OCI-LY7 (cell line): Measurements from ENCODE around the gene FRMD3. TPM values are rescaled to one million over a fixed set of nuclear protein-coding genes. Genes with fewer than 3 reads are reported as not detected.

Experiments used
- BruUV-seq: library from RNA; stranded (reverse); fragments of 400-500 nt; replicated peaks from 2 replicates; lab custom pipeline; 2021; lab: Mats Ljungman, UMichigan
- CTCF ChIA-PET: fragments of 300-600 bp; sonication (Branson Sonifier 250); formaldehyde crosslinking; loops from one replicate; lab custom pipeline; 2022; ENCODE audit warnings: antibody characterized with exemption; ENCODE audit not compliant: unreplicated experiment; lab: Charles Lee
- POLR2A ChIA-PET: fragments of 300-600 bp; sonication (Branson Sonifier 250); formaldehyde crosslinking; loops from one replicate; lab custom pipeline; 2022; ENCODE audit warnings: antibody characterized with exemption; lab: Charles Lee
- DNase-seq: peaks from one replicate; pipeline ENCODE4 v3.0.0-alpha.2; 2015; ENCODE audit warnings: low spot score
- H2AFZ ChIP-seq: fragments of 200-600 bp; sonication (generic), shearing (Covaris generic); 2 replicates; pipeline ENCODE4 v1.6.1; 2014; ENCODE audit warnings: mild to moderate bottlenecking, antibody characterized with exemption, low read length, moderate library complexity
- H3K27ac ChIP-seq: fragments of 200-600 bp; sonication (generic); 2 replicates; pipeline ENCODE4 v1.5.1; 2014; ENCODE audit warnings: mixed run types, low read depth, mild to moderate bottlenecking, moderate library complexity, low read length, inconsistent platforms; ENCODE audit not compliant: poor library complexity, severe bottlenecking
- H3K36me3 ChIP-seq: fragments of 200-600 bp; sonication (generic); 2 replicates; pipeline ENCODE4 v1.6.1; 2014; ENCODE audit warnings: mild to moderate bottlenecking, antibody characterized with exemption, low read length, moderate library complexity, mixed read lengths; ENCODE audit not compliant: insufficient read depth
- H3K4me1 ChIP-seq: fragments of 200-600 bp; sonication (generic); 2 replicates; pipeline ENCODE4 v1.5.1; 2014; ENCODE audit warnings: mild to moderate bottlenecking, low read length; ENCODE audit not compliant: insufficient read depth, poor library complexity, severe bottlenecking
- H3K4me2 ChIP-seq: fragments of 200-600 bp; sonication (generic); 2 replicates; pipeline ENCODE4 v1.6.1; 2014; ENCODE audit warnings: mild to moderate bottlenecking, low read length
- H3K4me3 ChIP-seq: fragments of 200-600 bp; sonication (generic); 2 replicates; pipeline ENCODE4 v1.5.1; 2014; ENCODE audit warnings: mild to moderate bottlenecking, low read depth, low read length; ENCODE audit not compliant: poor library complexity, severe bottlenecking
- H3K79me2 ChIP-seq: fragments of 200-600 bp; sonication (generic); 2 replicates; pipeline ENCODE4 v1.6.1; 2016; ENCODE audit warnings: low read depth, mild to moderate bottlenecking, low read length, moderate library complexity, mixed read lengths; ENCODE audit not compliant: insufficient read depth
- H3K9me2 ChIP-seq: fragments of 200-600 bp; sonication (generic); 2 replicates; pipeline ENCODE4 v1.6.1; 2016; ENCODE audit warnings: mild to moderate bottlenecking, low read length, mixed read lengths; ENCODE audit not compliant: insufficient read depth
- H3K9me3 ChIP-seq: fragments of 200-600 bp; sonication (generic); 2 replicates; pipeline ENCODE4 v1.6.1; 2014; ENCODE audit warnings: mild to moderate bottlenecking, mixed run types, low read length, mixed read lengths
- H4K20me1 ChIP-seq: fragments of 200-600 bp; sonication (generic); 2 replicates; pipeline ENCODE4 v1.6.1; 2014; ENCODE audit warnings: mild to moderate bottlenecking, antibody characterized with exemption, low read length, moderate library complexity, mixed read lengths; ENCODE audit not compliant: insufficient read depth
- EZH2phosphoT487 ChIP-seq: fragments of 200-600 bp; sonication (generic); IDR thresholded peaks from 2 replicates; pipeline ENCODE4 v1.6.1; 2018; ENCODE audit warnings: low read depth, borderline replicate concordance, mild to moderate bottlenecking, mixed run types, antibody characterized with exemption, low read length, moderate library complexity, mixed read lengths
- intact Hi-C: fragments of 100-400 bp; cut with micrococcal nuclease; formaldehyde crosslinking; loops from one replicate; pipeline ENCODE4 v1.10.0; 2022; ENCODE audit not compliant: unreplicated experiment
- total RNA-seq, 2 experiments: library from RNA; depleted of rRNA in 1 of 2; stranded (reverse); fragments of >200 nt in 1 of 2; shearing (Covaris generic) in 1 of 2; gene quantifications; 2 replicates each; pipeline ENCODE4 v1.2.3, GENCODE V29; 2014 to 2022
- TF ChIP-seq, protein P1 (sequence below): fragments of 200-600 bp; sonication (generic); conservative IDR thresholded peaks from 2 replicates; pipeline ENCODE4 v1.5.1; 2014; ENCODE audit warnings: mild to moderate bottlenecking, antibody characterized with exemption, low read length, moderate library complexity, mixed read lengths

The FRMD3 gene
- total RNA-seq, 2 experiments from 2014 or later = 0.48 to 1.4 TPM

DNA sequence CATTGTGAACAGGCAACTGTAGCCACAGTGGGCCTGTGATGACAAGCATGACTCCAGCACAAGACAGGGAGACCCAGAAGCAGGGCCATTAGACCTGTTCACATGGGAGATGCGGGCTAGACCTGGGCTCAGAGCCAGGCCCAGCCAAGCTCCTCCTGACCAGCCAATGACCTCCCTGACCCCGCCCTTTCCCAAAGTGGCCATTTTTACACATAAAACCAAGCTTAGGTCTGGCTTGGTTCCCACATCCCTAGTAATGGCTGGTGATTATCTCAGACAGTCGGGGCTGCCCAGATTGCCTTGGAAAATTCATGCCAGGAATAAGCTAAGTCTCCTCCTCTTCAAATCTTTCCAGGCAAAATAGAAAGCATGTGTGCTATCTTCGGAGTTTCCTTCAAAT is 94.1 kb downstream of the FRMD3 start:
- H3K79me2 ChIP-seq = no peaks in the 10 kb centered on the region
- H3K9me2 ChIP-seq = no peaks in the 10 kb centered on the region
- no peaks in the 10 kb centered on the region for H3K36me3 ChIP-seq
- DNase-seq = no peak
- no peaks in the 10 kb centered on the region for H3K9me3 ChIP-seq
- no TSS peak for BruUV-seq
- no peak overlapping the region for H3K4me2 ChIP-seq
- ChIA-PET POLR2A (interaction anchor here (0.5 kb wide), 1 partner anchor 368 kb away, joined by 3 read pairs; no protein-coding TSS in a partner anchor), CTCF (no interaction called here)
- no peaks in the 10 kb centered on the region for H4K20me1 ChIP-seq
- no peak overlapping the region for H3K27ac ChIP-seq
- no peak overlapping the region for H2AFZ ChIP-seq
- no peak overlapping the region for H3K4me3 ChIP-seq
- TF ChIP-seq EZH2phosphoT487 = no peak
- TF ChIP-seq, protein P1, sequence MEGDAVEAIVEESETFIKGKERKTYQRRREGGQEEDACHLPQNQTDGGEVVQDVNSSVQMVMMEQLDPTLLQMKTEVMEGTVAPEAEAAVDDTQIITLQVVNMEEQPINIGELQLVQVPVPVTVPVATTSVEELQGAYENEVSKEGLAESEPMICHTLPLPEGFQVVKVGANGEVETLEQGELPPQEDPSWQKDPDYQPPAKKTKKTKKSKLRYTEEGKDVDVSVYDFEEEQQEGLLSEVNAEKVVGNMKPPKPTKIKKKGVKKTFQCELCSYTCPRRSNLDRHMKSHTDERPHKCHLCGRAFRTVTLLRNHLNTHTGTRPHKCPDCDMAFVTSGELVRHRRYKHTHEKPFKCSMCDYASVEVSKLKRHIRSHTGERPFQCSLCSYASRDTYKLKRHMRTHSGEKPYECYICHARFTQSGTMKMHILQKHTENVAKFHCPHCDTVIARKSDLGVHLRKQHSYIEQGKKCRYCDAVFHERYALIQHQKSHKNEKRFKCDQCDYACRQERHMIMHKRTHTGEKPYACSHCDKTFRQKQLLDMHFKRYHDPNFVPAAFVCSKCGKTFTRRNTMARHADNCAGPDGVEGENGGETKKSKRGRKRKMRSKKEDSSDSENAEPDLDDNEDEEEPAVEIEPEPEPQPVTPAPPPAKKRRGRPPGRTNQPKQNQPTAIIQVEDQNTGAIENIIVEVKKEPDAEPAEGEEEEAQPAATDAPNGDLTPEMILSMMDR = no peak
- intact Hi-C loops = no loop called here
- H3K4me1 ChIP-seq = no peaks in the 10 kb centered on the region

GRCh38 chr9:83441390-83441789 is 96.8 kb downstream of the FRMD3 start:
- Histone ChIP-seq H3K4me2 (no peak overlapping the region), H2AFZ (no peak overlapping the region), H3K36me3 (no peaks in the 10 kb centered on the region), H3K9me3 (no peaks in the 10 kb centered on the region), H4K20me1 (no peaks in the 10 kb centered on the region), H3K9me2 (no peaks in the 10 kb centered on the region), H3K27ac (no peak overlapping the region), H3K79me2 (no peaks in the 10 kb centered on the region), H3K4me1 (no peaks in the 10 kb centered on the region), H3K4me3 (no peak overlapping the region)
- no TSS peak for BruUV-seq
- intact Hi-C loops = no loop called here
- no peak for DNase-seq
- POLR2A ChIA-PET = interaction anchor here (0.7 kb wide), 1 partner anchor 284 kb away, joined by 3 read pairs; no protein-coding TSS in a partner anchor
- TF ChIP-seq, protein P1 = no peak
- no peak for TF ChIP-seq EZH2phosphoT487
- CTCF ChIA-PET = no interaction called here

GRCh38 chr9:83440641-83441040 is 97.6 kb downstream of the FRMD3 start:
- ChIA-PET POLR2A (no interaction called here), CTCF (no interaction called here)
- Histone ChIP-seq H3K9me3 (no peaks in the 10 kb centered on the region), H3K27ac (no peak overlapping the region), H3K4me3 (no peak overlapping the region), H3K9me2 (no peaks in the 10 kb centered on the region), H3K79me2 (no peaks in the 10 kb centered on the region), H3K36me3 (no peaks in the 10 kb centered on the region), H3K4me1 (no peaks in the 10 kb centered on the region), H2AFZ (no peak overlapping the region), H3K4me2 (no peak overlapping the region), H4K20me1 (no peaks in the 10 kb centered on the region)
- TF ChIP-seq, protein P1 = no peak
- no peak for TF ChIP-seq EZH2phosphoT487
- no peak for DNase-seq
- intact Hi-C loops = no loop called here
- no TSS peak for BruUV-seq
